Sigmoid colon (tissue), 4 donors: ENCODE measurements around the gene CALML4.

ENCODE experiments used
- CTCF ChIP-seq, 4 experiments: fragments of 450-650 bp in 3 of 4; fragments of 200-600 bp in 1 of 4; IDR thresholded peaks; one replicate each; pipeline ENCODE4 v1.5.1; 2016 to 2019; ENCODE audit warnings: antibody characterized with exemption in 4 of 4, mild to moderate bottlenecking in 3 of 4, moderate library complexity in 2 of 4
- EP300 ChIP-seq, 4 donors: sonication (generic); formaldehyde crosslinking; IDR thresholded peaks; one replicate each; pipeline ENCODE4 v1.6.1; 2017; ENCODE audit warnings: antibody characterized with exemption in 4 of 4
- POLR2A ChIP-seq, 2 donors: fragments of 450-650 bp; IDR thresholded peaks; one replicate each; pipeline ENCODE4 v1.6.1; 2016; ENCODE audit warnings: antibody characterized with exemption in 2 of 2, mild to moderate bottlenecking in 2 of 2, moderate library complexity in 2 of 2
- POLR2AphosphoS5 ChIP-seq, 4 donors: sonication (generic); formaldehyde crosslinking; IDR thresholded peaks; one replicate each; pipeline ENCODE4 v1.6.1; 2017; ENCODE audit warnings: antibody characterized with exemption in 4 of 4

- TF ChIP-seq CTCF (IDR thresholded peaks at IDR 0.05): no peak
- no peak for TF ChIP-seq POLR2AphosphoS5 (IDR thresholded peaks at IDR 0.05)
- TF ChIP-seq EP300 (IDR thresholded peaks at IDR 0.05): no peak
- no peak for TF ChIP-seq POLR2A (IDR thresholded peaks at IDR 0.05)
These were observed 3.6 kb upstream of the CALML4 start for GRCh38 chr15:68208636-68209240.
